GM19351 (cell line): ENCODE measurements around the gene GLMN.

Experiments used
- ATAC-seq: cut with Tn5 transposase; IDR thresholded peaks from one replicate; pipeline ENCODE4 v1.9.1; 2021; ENCODE audit warnings: mild to moderate bottlenecking, moderate library complexity; ENCODE audit not compliant: unreplicated experiment

Gene GLMN

GRCh38 chr1:92298573-92299476 is at the start of gene GLMN, which contains the start of gene RPAP2:
Gene GLMN (minus strand): TSS chr1:92298987. CDS start chr1:92297999, 988 bp downstream.
Gene RPAP2 (plus strand): TSS chr1:92299059. CDS start chr1:92299074, 15 bp downstream.
- peak; percentile 96 for ATAC-seq

GRCh38 chr1:92346866-92347640 is 48.3 kb upstream of the GLMN start:
- no peak for ATAC-seq

GRCh38 chr1:92343061-92343460 is 44.3 kb upstream of the GLMN start:
- ATAC-seq = no peak

- no peak for ATAC-seq
Observed at GRCh38 chr1:92342401-92342800, 43.6 kb upstream of the GLMN start.

GRCh38 chr1:92340154-92340553 is 41.4 kb upstream of the GLMN start:
- no peak for ATAC-seq

GRCh38 chr1:92333668-92334067 is 34.9 kb upstream of the GLMN start:
- ATAC-seq = no peak

GRCh38 chr1:92329347-92330129 is 30.8 kb upstream of the GLMN start:
- no peak for ATAC-seq

- no peak for ATAC-seq
Observed at GRCh38 chr1:92327794-92328193, 29.0 kb upstream of the GLMN start.

GRCh38 chr1:92326681-92327080 is 27.9 kb upstream of the GLMN start:
- ATAC-seq = no peak

- no peak for ATAC-seq
Observed at GRCh38 chr1:92324784-92325183, 26.0 kb upstream of the GLMN start.

GRCh38 chr1:92323473-92324453 is 25.0 kb upstream of the GLMN start:
- no peak for ATAC-seq

GRCh38 chr1:92317836-92318493 is 19.2 kb upstream of the GLMN start:
- ATAC-seq = no peak

GRCh38 chr1:92315766-92316599 is 17.2 kb upstream of the GLMN start:
- ATAC-seq = no peak

GRCh38 chr1:92314024-92314423 is 15.2 kb upstream of the GLMN start:
- no peak for ATAC-seq

- no peak for ATAC-seq
Observed at GRCh38 chr1:92310185-92310597, 11.4 kb upstream of the GLMN start.

GRCh38 chr1:92307980-92308379 is 9.2 kb upstream of the GLMN start:
- no peak for ATAC-seq

- ATAC-seq = no peak
Observed at GRCh38 chr1:92306020-92306419, 7.2 kb upstream of the GLMN start.

- ATAC-seq = no peak
Observed at GRCh38 chr1:92301021-92301420, 2.2 kb upstream of the GLMN start.
